ENCODE data around the gene GPR37.

The GPR37 gene

GRCh38 chr7:124791426-124791825, 25.8 kb upstream of the GPR37 start:
- no peak for TF ChIP-seq CTCF (conservative IDR thresholded peaks at IDR 0.05; ENCODE audit: low read depth, low read length)
- no peaks in the 10 kb centered on the region for H4K20me1 ChIP-seq (ENCODE audit: insufficient read depth)
- no peaks in the 10 kb centered on the region for H3K4me1 ChIP-seq (ENCODE audit: low read depth, poor library complexity, severe bottlenecking)
- H3K27me3 ChIP-seq (ENCODE audit: insufficient read depth, low read depth), result no peaks in the 10 kb centered on the region
- H3K4me2 ChIP-seq, result no peak overlapping the region
- H3K4me3 ChIP-seq (IDR thresholded peaks at IDR 0.05; ENCODE audit: insufficient read depth, low read depth, low read length), result no peak overlapping the region
- no peaks in the 10 kb centered on the region for H3K36me3 ChIP-seq (ENCODE audit: insufficient read depth)
- no peak overlapping the region for H3K9ac ChIP-seq
- no peak overlapping the region for H3K27ac ChIP-seq
- no peaks in the 10 kb centered on the region for H3K79me2 ChIP-seq (ENCODE audit: insufficient read depth, low read depth)
- no peak overlapping the region for H2AFZ ChIP-seq (ENCODE audit: low read depth)

- no peak overlapping the region for H3K9ac ChIP-seq
- no peak overlapping the region for H3K4me2 ChIP-seq
- no peaks in the 10 kb centered on the region for H3K27me3 ChIP-seq (ENCODE audit: insufficient read depth, low read depth)
- H3K27ac ChIP-seq, result no peak overlapping the region
- no peaks in the 10 kb centered on the region for H3K36me3 ChIP-seq (ENCODE audit: insufficient read depth)
- no peak overlapping the region for H2AFZ ChIP-seq (ENCODE audit: low read depth)
- TF ChIP-seq CTCF (conservative IDR thresholded peaks at IDR 0.05; ENCODE audit: low read depth, low read length), result no peak
- no peak overlapping the region for H3K4me3 ChIP-seq (IDR thresholded peaks at IDR 0.05; ENCODE audit: insufficient read depth, low read depth, low read length)
- H3K79me2 ChIP-seq (ENCODE audit: insufficient read depth, low read depth), result no peaks in the 10 kb centered on the region
- H4K20me1 ChIP-seq (ENCODE audit: insufficient read depth), result no peaks in the 10 kb centered on the region
- no peaks in the 10 kb centered on the region for H3K4me1 ChIP-seq (ENCODE audit: low read depth, poor library complexity, severe bottlenecking)
Observed at GRCh38 chr7:124790645-124791044, 25.1 kb upstream of the GPR37 start.

GRCh38 chr7:124785994-124786393, 20.4 kb upstream of the GPR37 start:
- H3K9ac ChIP-seq, result no peak overlapping the region
- H3K4me3 ChIP-seq (IDR thresholded peaks at IDR 0.05; ENCODE audit: insufficient read depth, low read depth, low read length), result no peak overlapping the region
- H2AFZ ChIP-seq (ENCODE audit: low read depth), result no peak overlapping the region
- no peaks in the 10 kb centered on the region for H3K4me1 ChIP-seq (ENCODE audit: low read depth, poor library complexity, severe bottlenecking)
- no peaks in the 10 kb centered on the region for H3K36me3 ChIP-seq (ENCODE audit: insufficient read depth)
- H3K27ac ChIP-seq, result no peak overlapping the region
- H4K20me1 ChIP-seq (ENCODE audit: insufficient read depth), result no peaks in the 10 kb centered on the region
- TF ChIP-seq CTCF (conservative IDR thresholded peaks at IDR 0.05; ENCODE audit: low read depth, low read length), result no peak
- H3K79me2 ChIP-seq (ENCODE audit: insufficient read depth, low read depth), result no peaks in the 10 kb centered on the region
- no peaks in the 10 kb centered on the region for H3K27me3 ChIP-seq (ENCODE audit: insufficient read depth, low read depth)
- no peak overlapping the region for H3K4me2 ChIP-seq

- H3K79me2 ChIP-seq (ENCODE audit: insufficient read depth, low read depth), result no peaks in the 10 kb centered on the region
- TF ChIP-seq CTCF (conservative IDR thresholded peaks at IDR 0.05; ENCODE audit: low read depth, low read length), result peak; percentile 96
- no peak overlapping the region for H2AFZ ChIP-seq (ENCODE audit: low read depth)
- H3K27me3 ChIP-seq (ENCODE audit: insufficient read depth, low read depth), result no peaks in the 10 kb centered on the region
- no peak overlapping the region for H3K9ac ChIP-seq
- no peak overlapping the region for H3K27ac ChIP-seq
- H3K4me1 ChIP-seq (ENCODE audit: low read depth, poor library complexity, severe bottlenecking), result no peaks in the 10 kb centered on the region
- H4K20me1 ChIP-seq (ENCODE audit: insufficient read depth), result no peaks in the 10 kb centered on the region
- H3K36me3 ChIP-seq (ENCODE audit: insufficient read depth), result no peaks in the 10 kb centered on the region
- H3K4me2 ChIP-seq, result no peak overlapping the region
- no peak overlapping the region for H3K4me3 ChIP-seq (IDR thresholded peaks at IDR 0.05; ENCODE audit: insufficient read depth, low read depth, low read length)
Observed at GRCh38 chr7:124784879-124785818, 19.6 kb upstream of the GPR37 start.

Measured in KMS-11 (cell line).